Fibroblast of lung (primary cell): Measurements from ENCODE around the gene HCFC1. TPM values are rescaled to one million over a fixed set of nuclear protein-coding genes. Genes with fewer than 3 reads are reported as not detected.

Source experiments
- DNase-seq, 2 donors: peaks; one replicate each; pipeline versions ENCODE4 v3.0.0 to v3.0.0-alpha.2; 2010; ENCODE audit warnings: low read depth in 2 of 2
- H2AFZ ChIP-seq: 2 replicates; pipeline ENCODE4 v1.5.1; 2012; ENCODE audit warnings: low read length, control low read depth, inconsistent platforms
- H3K27ac ChIP-seq: 2 replicates; pipeline ENCODE4 v1.5.1; 2011; ENCODE audit warnings: low read length, control low read depth; ENCODE audit not compliant: insufficient read depth
- H3K27me3 ChIP-seq: 2 replicates; pipeline ENCODE4 v1.5.1; 2011; ENCODE audit warnings: mild to moderate bottlenecking, low read length; ENCODE audit not compliant: control insufficient read depth, insufficient read depth
- H3K36me3 ChIP-seq: 2 replicates; pipeline ENCODE4 v1.5.1; 2011; ENCODE audit warnings: low read length; ENCODE audit not compliant: control insufficient read depth, insufficient read depth
- H3K4me1 ChIP-seq: 2 replicates; pipeline ENCODE4 v1.5.1; 2011; ENCODE audit warnings: low read length; ENCODE audit not compliant: control insufficient read depth, insufficient read depth; ENCODE audit errors: extremely low read depth
- H3K4me2 ChIP-seq: 2 replicates; pipeline ENCODE4 v1.5.1; 2011; ENCODE audit warnings: low read length, control low read depth; ENCODE audit not compliant: insufficient read depth; ENCODE audit errors: extremely low read depth
- H3K4me3 ChIP-seq, 4 experiments: fragments of 200-600 bp in 1 of 4; sonication (generic) in 1 of 4; replicated peaks in 1 of 4; 2 replicates each; pipeline ENCODE4 v1.5.1; 2011 to 2016; ENCODE audit warnings: low read length in 4 of 4, low read depth in 3 of 4, mild to moderate bottlenecking in 3 of 4, control low read depth in 2 of 4, inconsistent platforms in 1 of 4, mixed read lengths in 1 of 4; ENCODE audit not compliant: insufficient read depth in 1 of 4; ENCODE audit errors: control extremely low read depth in 1 of 4
- H3K79me2 ChIP-seq: 2 replicates; pipeline ENCODE4 v1.5.1; 2012; ENCODE audit warnings: mild to moderate bottlenecking, low read length, inconsistent platforms; ENCODE audit not compliant: control insufficient read depth, insufficient read depth
- H3K9ac ChIP-seq: 2 replicates; pipeline ENCODE4 v1.5.1; 2011; ENCODE audit warnings: mild to moderate bottlenecking, low read length, control low read depth; ENCODE audit not compliant: insufficient read depth
- H3K9me3 ChIP-seq: 2 replicates; pipeline ENCODE4 v1.5.1; 2012; ENCODE audit warnings: low read depth, low read length; ENCODE audit not compliant: control insufficient read depth, insufficient read depth
- H4K20me1 ChIP-seq: 2 replicates; pipeline ENCODE4 v1.5.1; 2011; ENCODE audit warnings: low read length; ENCODE audit not compliant: control insufficient read depth, insufficient read depth; ENCODE audit errors: extremely low read depth
- EZH2 ChIP-seq: IDR thresholded peaks from 2 replicates; pipeline ENCODE4 v1.5.1; 2012; ENCODE audit warnings: low read length, control low read depth, mild to moderate bottlenecking; ENCODE audit errors: missing control alignments
- polyA plus RNA-seq, 2 donors: library from polyadenylated mRNA; depleted of rRNA in 1 of 2; stranded (reverse) in 1 of 2; unstranded in 1 of 2; fragments of >200 nt; gene quantifications; 2 replicates each; pipeline ENCODE4 v1.2.1, GENCODE V29; 2011 to 2012; ENCODE audit warnings: missing spikeins in 1 of 2
- total RNA-seq: library from RNA; depleted of rRNA; stranded (reverse); fragments of >200 nt; gene quantifications from 2 replicates; pipeline ENCODE4 v1.2.1, GENCODE V29; 2014
- TF ChIP-seq, protein P1 (sequence below), 2 donors: IDR thresholded peaks in 1 of 2; conservative IDR thresholded peaks in 1 of 2; 1 replicate in 1 of 2; 2 replicates in 1 of 2; pipeline ENCODE4 v1.5.1; 2011 to 2012; ENCODE audit warnings: low read length in 2 of 2, control low read depth in 1 of 2, inconsistent platforms in 1 of 2, low read depth in 1 of 2, mild to moderate bottlenecking in 1 of 2

Gene HCFC1
- total and polyA plus RNA-seq, 2 donors (not counting 1 experiment from before 2014, with no cell fraction given) = 3.0 to 10.2 TPM

DNA sequence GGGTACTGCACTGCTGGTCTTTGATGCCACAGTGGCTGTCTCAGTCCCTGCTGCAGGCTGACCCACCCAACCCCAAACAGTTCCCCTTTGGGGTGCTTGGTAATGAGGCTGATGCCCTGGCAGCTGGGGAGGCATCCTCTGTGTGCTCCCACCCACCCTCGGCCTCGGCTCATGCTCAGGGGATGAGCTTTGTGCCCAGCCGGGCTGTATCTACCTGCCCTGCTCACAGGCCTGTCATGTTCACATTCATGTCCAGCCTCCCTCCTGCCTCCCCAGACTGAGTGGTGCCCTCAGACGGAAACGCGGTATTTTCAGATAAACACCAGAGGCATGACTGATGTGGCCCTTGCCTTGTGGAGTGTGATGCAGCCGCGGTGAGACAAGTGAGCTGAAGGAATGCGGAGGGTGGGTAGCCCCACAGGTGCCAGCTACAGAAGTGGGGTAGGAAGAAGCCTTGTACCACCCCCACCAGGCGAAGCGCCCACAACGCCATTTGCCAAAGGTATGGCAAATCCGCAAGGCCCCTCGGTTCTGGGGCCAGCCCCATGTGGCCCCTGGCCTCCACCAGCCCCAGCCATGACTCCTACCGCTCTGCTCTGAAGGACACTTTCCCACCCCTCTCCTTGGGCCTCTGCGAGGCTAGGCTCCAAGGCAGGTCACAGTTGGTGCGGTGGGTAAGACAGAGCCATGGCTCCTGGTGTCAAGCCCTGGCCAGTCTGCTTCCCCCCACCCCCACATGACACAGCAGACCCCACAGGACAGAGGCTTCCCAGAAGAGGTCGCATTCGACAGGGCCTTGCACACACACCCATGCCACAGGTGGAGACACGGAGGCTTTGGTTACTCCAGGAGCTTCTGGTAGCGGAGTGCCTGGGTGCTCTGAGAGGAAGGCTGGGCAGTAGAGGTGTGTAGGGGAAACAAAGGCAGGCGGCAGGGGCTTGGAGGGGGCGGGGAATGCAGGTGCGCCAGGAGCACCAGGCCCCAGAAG, 25.4 kb downstream of the HCFC1 start:
- Histone ChIP-seq H3K9ac (no peak overlapping the region), H3K27ac (no peak overlapping the region), H4K20me1 (no peaks in the 10 kb centered on the region), H3K79me2 (no peaks in the 10 kb centered on the region), H3K4me3 (no peak overlapping the region), H3K4me1 (no peaks in the 10 kb centered on the region), H2AFZ (no peak overlapping the region), H3K4me2 (no peak overlapping the region), H3K9me3 (no peaks in the 10 kb centered on the region), H3K27me3 (no peaks in the 10 kb centered on the region), H3K36me3 (peaks cover 7% of the 10 kb centered on the region)
- DNase-seq = no peak
- no peak for TF ChIP-seq EZH2
- TF ChIP-seq, protein P1, sequence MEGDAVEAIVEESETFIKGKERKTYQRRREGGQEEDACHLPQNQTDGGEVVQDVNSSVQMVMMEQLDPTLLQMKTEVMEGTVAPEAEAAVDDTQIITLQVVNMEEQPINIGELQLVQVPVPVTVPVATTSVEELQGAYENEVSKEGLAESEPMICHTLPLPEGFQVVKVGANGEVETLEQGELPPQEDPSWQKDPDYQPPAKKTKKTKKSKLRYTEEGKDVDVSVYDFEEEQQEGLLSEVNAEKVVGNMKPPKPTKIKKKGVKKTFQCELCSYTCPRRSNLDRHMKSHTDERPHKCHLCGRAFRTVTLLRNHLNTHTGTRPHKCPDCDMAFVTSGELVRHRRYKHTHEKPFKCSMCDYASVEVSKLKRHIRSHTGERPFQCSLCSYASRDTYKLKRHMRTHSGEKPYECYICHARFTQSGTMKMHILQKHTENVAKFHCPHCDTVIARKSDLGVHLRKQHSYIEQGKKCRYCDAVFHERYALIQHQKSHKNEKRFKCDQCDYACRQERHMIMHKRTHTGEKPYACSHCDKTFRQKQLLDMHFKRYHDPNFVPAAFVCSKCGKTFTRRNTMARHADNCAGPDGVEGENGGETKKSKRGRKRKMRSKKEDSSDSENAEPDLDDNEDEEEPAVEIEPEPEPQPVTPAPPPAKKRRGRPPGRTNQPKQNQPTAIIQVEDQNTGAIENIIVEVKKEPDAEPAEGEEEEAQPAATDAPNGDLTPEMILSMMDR (conservative IDR thresholded peaks at IDR 0.05 in 1 of 2, IDR thresholded peaks at IDR 0.05 in 1 of 2; ENCODE audit: low read depth in 1 of 2, low read length in 2 of 2) = no peak

DNA sequence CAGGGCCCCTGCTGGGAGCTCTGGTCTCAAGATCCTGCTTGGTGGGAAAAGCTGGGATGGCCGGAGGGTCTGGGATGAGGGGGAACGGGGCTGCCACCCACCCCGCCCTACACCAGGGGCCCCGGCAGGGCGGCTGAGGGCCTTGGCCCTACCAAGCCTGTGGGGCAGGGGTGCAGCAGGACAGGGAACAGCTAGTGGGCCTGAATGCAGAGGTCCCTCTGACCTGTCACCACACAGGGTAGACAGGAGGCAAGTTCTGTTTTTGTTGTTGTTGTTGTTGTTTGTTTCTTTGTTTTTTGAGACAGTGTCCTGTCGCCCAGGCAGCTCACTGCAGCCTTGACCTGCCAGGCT, 26.8 kb downstream of the HCFC1 start:
- Histone ChIP-seq H2AFZ (no peak overlapping the region), H3K4me1 (no peaks in the 10 kb centered on the region)
- no peak for DNase-seq

DNA sequence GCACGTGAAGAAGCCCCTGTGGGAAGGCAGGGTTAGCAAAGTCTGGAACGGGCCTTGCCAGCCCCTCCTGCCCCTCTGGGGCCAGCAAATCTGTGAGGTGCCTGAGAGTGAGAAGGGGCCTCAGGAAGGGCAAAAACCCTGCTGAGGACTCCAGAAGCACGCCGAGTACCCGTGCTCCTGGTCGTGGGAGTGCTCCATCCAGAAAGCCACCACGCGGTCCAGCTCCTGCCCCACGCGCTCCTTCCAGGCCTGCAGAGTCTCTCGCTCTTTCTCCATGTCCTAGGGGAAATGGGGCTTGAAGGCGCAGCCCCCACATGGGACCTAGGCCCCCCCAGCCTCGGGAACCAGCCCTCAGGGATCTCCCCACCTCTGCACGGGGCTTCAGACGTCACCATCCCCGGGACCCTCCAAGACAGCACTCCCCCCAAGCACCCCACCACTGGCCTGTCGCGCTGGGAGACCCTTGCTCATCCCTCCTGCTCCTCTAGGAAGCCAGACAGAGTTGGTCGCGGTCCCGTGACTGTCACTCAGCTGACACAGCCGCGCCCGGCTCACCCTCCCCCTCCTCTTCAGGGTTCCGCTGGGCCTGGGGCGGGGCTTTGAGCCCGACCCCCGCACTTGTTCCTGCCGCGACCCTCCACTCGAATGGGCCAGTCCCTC, 27.3 kb downstream of the HCFC1 start, which contains the start of gene RENBP:
Gene RENBP, minus strand, starts transcription at position 504 of the 660 bp plus-strand sequence. Its CDS starts 33 bp downstream, at position 471.
- TF ChIP-seq EZH2 = no peak
- TF ChIP-seq, protein P1 (conservative IDR thresholded peaks at IDR 0.05 in 1 of 2, IDR thresholded peaks at IDR 0.05 in 1 of 2; ENCODE audit: low read depth in 1 of 2, low read length in 2 of 2) = no peak
- Histone ChIP-seq H3K27ac (no peak within 1 kb of the TSS), H3K4me3 (no peak within 1 kb of the TSS), H3K4me2 (no peak within 1 kb of the TSS), H3K9me3 (no peaks in the 10 kb centered on the region), H3K36me3 (no peaks in the 10 kb centered on the region), H3K79me2 (no peaks in the 10 kb centered on the region), H2AFZ (no peak within 1 kb of the TSS), H3K4me1 (no peaks in the 10 kb centered on the region), H3K9ac (no peak within 1 kb of the TSS), H3K27me3 (no peaks in the 10 kb centered on the region), H4K20me1 (no peaks in the 10 kb centered on the region)
- DNase-seq = no peak

More for the DNA sequence above, 26.8 kb downstream of the HCFC1 start:
- H3K4me3 ChIP-seq = no peak overlapping the region
- H3K9ac ChIP-seq = no peak overlapping the region
- no peaks in the 10 kb centered on the region for H3K9me3 ChIP-seq
- no peak overlapping the region for H3K4me2 ChIP-seq
- no peak for TF ChIP-seq EZH2
- TF ChIP-seq, protein P1 (conservative IDR thresholded peaks at IDR 0.05 in 1 of 2, IDR thresholded peaks at IDR 0.05 in 1 of 2; ENCODE audit: low read depth in 1 of 2, low read length in 2 of 2) = no peak
- no peaks in the 10 kb centered on the region for H3K27me3 ChIP-seq
- H4K20me1 ChIP-seq = no peaks in the 10 kb centered on the region
- peaks cover 2% of the 10 kb centered on the region for H3K36me3 ChIP-seq
- H3K27ac ChIP-seq = no peak overlapping the region
- H3K79me2 ChIP-seq = no peaks in the 10 kb centered on the region
